22Rv1 (cell line): Measurements from ENCODE around the gene PTPRJ.

ENCODE experiments used
- H3K27ac ChIP-seq: fragments of 450-650 bp; 2 replicates; pipeline ENCODE4 v1.5.1; 2017
- CTCF ChIP-seq: fragments of 450-650 bp; IDR thresholded peaks from 2 replicates; pipeline ENCODE4 v1.5.1; 2017; ENCODE audit warnings: mild to moderate bottlenecking
- ZFX ChIP-seq: fragments of 450-650 bp; IDR thresholded peaks from 2 replicates; pipeline ENCODE4 v1.6.1; 2017; ENCODE audit warnings: antibody characterized with exemption, borderline replicate concordance

PTPRJ gene

GRCh38 chr11:48079596-48079995, 99.2 kb downstream of the PTPRJ start:
- no peak overlapping the region for H3K27ac ChIP-seq
- no peak for TF ChIP-seq CTCF
- TF ChIP-seq ZFX, result no peak

- TF ChIP-seq CTCF (no peak), ZFX (no peak)
- no peak overlapping the region for H3K27ac ChIP-seq
These were observed 100.0 kb downstream of the PTPRJ start for GRCh38 chr11:48080301-48080861.

- H3K27ac ChIP-seq, result no peak overlapping the region
- TF ChIP-seq CTCF, result no peak
- no peak for TF ChIP-seq ZFX
These were observed 101.0 kb downstream of the PTPRJ start for GRCh38 chr11:48081151-48082010.

GRCh38 chr11:48082771-48083170, 102.4 kb downstream of the PTPRJ start:
- TF ChIP-seq ZFX, result no peak
- no peak for TF ChIP-seq CTCF
- no peak overlapping the region for H3K27ac ChIP-seq

GRCh38 chr11:48083421-48083820, 103.1 kb downstream of the PTPRJ start:
- no peak overlapping the region for H3K27ac ChIP-seq
- TF ChIP-seq ZFX, result no peak
- no peak for TF ChIP-seq CTCF

GRCh38 chr11:48085688-48086087, 105.3 kb downstream of the PTPRJ start:
- H3K27ac ChIP-seq, result no peak overlapping the region
- TF ChIP-seq ZFX, result no peak
- no peak for TF ChIP-seq CTCF

GRCh38 chr11:48087422-48087821, 107.1 kb downstream of the PTPRJ start:
- H3K27ac ChIP-seq, result peak overlapping the region; percentile 58
- no peak for TF ChIP-seq ZFX
- no peak for TF ChIP-seq CTCF
